ENCODE measurements around the gene KLK3.
"Not testable (repeated sequence)": the region's sequence is repeated elsewhere in the genome, so short reads cannot be mapped to it uniquely, and the experiment has no call there.

Gene KLK3

DNA sequence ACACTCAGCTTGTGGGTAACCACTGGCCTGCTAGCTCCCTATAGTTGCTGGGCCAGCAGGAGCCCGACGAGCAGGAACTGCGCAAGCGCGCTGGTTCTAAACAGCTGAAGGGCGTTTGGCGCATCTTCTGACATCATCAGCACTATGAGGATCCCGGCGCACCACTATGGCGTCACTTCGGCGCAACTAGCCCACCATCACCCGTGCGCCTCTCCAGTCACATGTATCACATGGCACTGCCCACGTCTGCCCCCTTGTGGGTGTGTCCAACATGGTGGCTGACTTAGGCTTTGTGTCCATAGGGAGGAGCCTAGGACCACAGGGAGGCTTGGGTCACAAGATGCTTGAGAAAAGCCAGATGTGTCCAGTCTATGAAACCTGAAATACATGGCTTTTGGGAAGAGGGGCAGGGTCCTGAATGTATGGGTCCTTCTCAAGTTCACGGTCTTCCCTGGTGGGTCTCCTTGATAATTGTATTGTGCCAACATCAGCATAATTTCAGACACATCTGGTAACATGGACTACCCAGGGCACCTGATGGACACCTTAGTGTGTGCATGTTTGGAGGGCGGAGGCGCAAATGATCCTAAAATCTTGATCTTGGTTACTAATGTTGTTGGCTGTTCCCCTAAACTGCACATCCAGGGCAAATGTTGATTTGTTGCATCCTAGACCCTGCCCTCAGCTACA, 38.5 kb downstream of the KLK3 start:
- Mint-ChIP-seq H3K27ac (no peak overlapping the region), H3K4me1 (no peaks in the 10 kb centered on the region), H3K4me3 (no peak overlapping the region), H3K9me3 (peaks cover 2% of the 10 kb centered on the region), H3K36me3 (ENCODE audit: low read depth) (no peaks in the 10 kb centered on the region), H3K27me3 (ENCODE audit: low read depth) (peaks cover 46% of the 10 kb centered on the region)
- TF ChIP-seq, protein P1, sequence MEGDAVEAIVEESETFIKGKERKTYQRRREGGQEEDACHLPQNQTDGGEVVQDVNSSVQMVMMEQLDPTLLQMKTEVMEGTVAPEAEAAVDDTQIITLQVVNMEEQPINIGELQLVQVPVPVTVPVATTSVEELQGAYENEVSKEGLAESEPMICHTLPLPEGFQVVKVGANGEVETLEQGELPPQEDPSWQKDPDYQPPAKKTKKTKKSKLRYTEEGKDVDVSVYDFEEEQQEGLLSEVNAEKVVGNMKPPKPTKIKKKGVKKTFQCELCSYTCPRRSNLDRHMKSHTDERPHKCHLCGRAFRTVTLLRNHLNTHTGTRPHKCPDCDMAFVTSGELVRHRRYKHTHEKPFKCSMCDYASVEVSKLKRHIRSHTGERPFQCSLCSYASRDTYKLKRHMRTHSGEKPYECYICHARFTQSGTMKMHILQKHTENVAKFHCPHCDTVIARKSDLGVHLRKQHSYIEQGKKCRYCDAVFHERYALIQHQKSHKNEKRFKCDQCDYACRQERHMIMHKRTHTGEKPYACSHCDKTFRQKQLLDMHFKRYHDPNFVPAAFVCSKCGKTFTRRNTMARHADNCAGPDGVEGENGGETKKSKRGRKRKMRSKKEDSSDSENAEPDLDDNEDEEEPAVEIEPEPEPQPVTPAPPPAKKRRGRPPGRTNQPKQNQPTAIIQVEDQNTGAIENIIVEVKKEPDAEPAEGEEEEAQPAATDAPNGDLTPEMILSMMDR (IDR thresholded peaks at IDR 0.05; ENCODE audit: unreplicated experiment in 3 of 3) = no peak

- Mint-ChIP-seq H3K9me3 (peaks cover 2% of the 10 kb centered on the region), H3K4me1 (no peaks in the 10 kb centered on the region), H3K27ac (no peak overlapping the region), H3K27me3 (ENCODE audit: low read depth) (peaks cover 46% of the 10 kb centered on the region), H3K4me3 (no peak overlapping the region), H3K36me3 (ENCODE audit: low read depth) (no peaks in the 10 kb centered on the region)
- TF ChIP-seq, protein P1 (IDR thresholded peaks at IDR 0.05; ENCODE audit: unreplicated experiment in 3 of 3) = no peak
Observed at GRCh38 chr19:50894478-50895356, 40.0 kb downstream of the KLK3 start.

- not testable (repeated sequence) for H3K36me3 Mint-ChIP-seq (ENCODE audit: low read depth); H3K4me3 Mint-ChIP-seq; H3K9me3 Mint-ChIP-seq; H3K4me1 Mint-ChIP-seq; H3K27ac Mint-ChIP-seq
- H3K27me3 Mint-ChIP-seq (ENCODE audit: low read depth) = peaks cover 42% of the 10 kb centered on the region
Observed at GRCh38 chr19:50896089-50896590, 41.4 kb downstream of the KLK3 start.

DNA sequence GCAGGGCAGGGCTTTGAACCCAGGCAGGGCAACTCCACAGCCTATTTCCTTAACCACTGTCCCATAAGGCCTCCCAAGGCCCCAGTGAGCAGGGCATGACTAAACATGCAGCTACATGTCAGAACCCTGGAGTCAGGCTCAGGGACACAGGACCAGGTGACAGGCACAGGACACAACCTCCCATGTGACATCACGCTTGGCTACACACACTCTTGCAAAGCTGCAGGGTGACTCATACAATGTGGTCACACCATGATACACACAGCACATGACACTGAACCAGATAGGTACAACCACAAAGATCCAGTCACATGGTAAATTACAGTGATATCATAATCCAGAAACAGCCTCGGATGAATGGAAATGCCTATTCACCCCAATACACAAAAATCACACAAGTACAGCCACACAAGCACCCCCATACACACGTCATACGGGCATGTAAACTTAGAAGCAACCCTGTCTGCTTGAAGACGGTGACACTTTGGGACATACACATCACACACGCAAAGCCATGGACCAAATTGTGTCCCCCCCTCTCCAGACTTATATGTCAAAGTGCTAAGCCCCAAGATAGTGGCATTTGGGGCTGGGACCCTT, 42.0 kb downstream of the KLK3 start:
- Mint-ChIP-seq H3K27ac (peak overlapping the region in 2 of 3 experiments; percentile 31 to 70), H3K4me1 (no peaks in the 10 kb centered on the region), H3K27me3 (ENCODE audit: low read depth) (peaks cover 37% of the 10 kb centered on the region), H3K9me3 (peaks cover 2% of the 10 kb centered on the region), H3K36me3 (ENCODE audit: low read depth) (no peaks in the 10 kb centered on the region), H3K4me3 (no peak overlapping the region)
- TF ChIP-seq, protein P1 (IDR thresholded peaks at IDR 0.05; ENCODE audit: unreplicated experiment in 3 of 3) = no peak

GRCh38 chr19:50897191-50897607, 42.5 kb downstream of the KLK3 start:
- peak overlapping the region in 1 of 3 experiments; percentile 31 for H3K27ac Mint-ChIP-seq
- H3K36me3 Mint-ChIP-seq (ENCODE audit: low read depth) = no peaks in the 10 kb centered on the region
- no peaks in the 10 kb centered on the region for H3K4me1 Mint-ChIP-seq
- H3K4me3 Mint-ChIP-seq = no peak overlapping the region
- H3K27me3 Mint-ChIP-seq (ENCODE audit: low read depth) = peaks cover 37% of the 10 kb centered on the region
- TF ChIP-seq, protein P1 (IDR thresholded peaks at IDR 0.05; ENCODE audit: unreplicated experiment in 3 of 3) = no peak
- peaks cover 2% of the 10 kb centered on the region for H3K9me3 Mint-ChIP-seq

DNA sequence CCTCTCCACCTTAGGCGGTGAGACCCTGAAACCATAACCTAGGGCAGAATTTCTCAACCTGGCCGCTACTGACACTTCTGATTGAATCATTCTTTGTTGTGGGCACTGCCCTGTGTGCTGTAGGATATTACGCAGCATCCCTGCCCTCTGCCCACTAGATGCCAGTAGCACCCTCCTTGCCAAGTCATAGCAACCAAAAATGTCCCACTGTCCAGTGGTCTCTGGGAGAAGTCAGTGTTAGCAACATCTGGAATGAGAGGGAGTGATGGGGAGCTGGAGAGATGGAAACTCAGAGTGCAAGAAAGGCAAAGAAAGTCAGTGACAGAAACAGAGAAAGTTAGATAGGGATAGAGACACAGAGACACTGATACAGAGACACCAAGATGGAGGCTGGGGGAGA, 42.9 kb downstream of the KLK3 start:
- Mint-ChIP-seq H3K4me3 (no peak overlapping the region), H3K27me3 (ENCODE audit: low read depth) (peaks cover 37% of the 10 kb centered on the region), H3K4me1 (no peaks in the 10 kb centered on the region), H3K36me3 (ENCODE audit: low read depth) (no peaks in the 10 kb centered on the region), H3K9me3 (peaks cover 2% of the 10 kb centered on the region), H3K27ac (no peak overlapping the region)
- TF ChIP-seq, protein P1 (IDR thresholded peaks at IDR 0.05; ENCODE audit: unreplicated experiment in 3 of 3) = no peak
